Fibroblast of pulmonary artery (primary cell): ENCODE measurements around the gene HNRNPLL.

Source experiments
- DNase-seq: peaks from one replicate; pipeline ENCODE4 v3.0.0-alpha.2; 2010; ENCODE audit warnings: low read depth
- H3K4me3 ChIP-seq: replicated peaks from 2 replicates; pipeline ENCODE4 v1.5.1; 2011; ENCODE audit warnings: low read depth, mild to moderate bottlenecking, control low read depth, low read length, moderate library complexity
- CTCF ChIP-seq: IDR thresholded peaks from 2 replicates; pipeline ENCODE4 v1.5.1; 2011; ENCODE audit warnings: mild to moderate bottlenecking, control low read depth, low read length, inconsistent platforms; ENCODE audit errors: missing control alignments

HNRNPLL gene

GRCh38 chr2:38599706-38600105 is 3.0 kb downstream of the HNRNPLL start:
- no peak for TF ChIP-seq CTCF
- peak overlapping the region; percentile 70 for H3K4me3 ChIP-seq
- DNase-seq = peak; percentile 37

DNA sequence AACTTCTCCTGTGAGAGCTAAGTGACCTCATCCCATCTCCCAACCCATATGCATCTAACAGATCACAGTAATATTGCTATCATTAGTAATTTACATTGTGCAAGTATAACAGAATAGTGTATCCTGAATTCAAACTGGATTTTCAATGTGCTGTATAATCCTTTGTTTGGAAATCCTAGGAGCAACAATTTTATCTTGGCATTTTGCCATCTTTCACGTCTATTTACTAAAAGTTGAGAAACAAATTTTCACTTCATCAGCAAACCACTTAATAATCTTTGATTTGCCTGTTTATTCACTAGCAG is 3.8 kb downstream of the HNRNPLL start:
- peak overlapping the region; percentile 70 for H3K4me3 ChIP-seq
- DNase-seq = peak; percentile 41
- no peak for TF ChIP-seq CTCF

- no peak for DNase-seq
- no peak for TF ChIP-seq CTCF
- peak overlapping the region; percentile 70 for H3K4me3 ChIP-seq
Measured at GRCh38 chr2:38598200-38598990, 4.3 kb downstream of the HNRNPLL start.

DNA sequence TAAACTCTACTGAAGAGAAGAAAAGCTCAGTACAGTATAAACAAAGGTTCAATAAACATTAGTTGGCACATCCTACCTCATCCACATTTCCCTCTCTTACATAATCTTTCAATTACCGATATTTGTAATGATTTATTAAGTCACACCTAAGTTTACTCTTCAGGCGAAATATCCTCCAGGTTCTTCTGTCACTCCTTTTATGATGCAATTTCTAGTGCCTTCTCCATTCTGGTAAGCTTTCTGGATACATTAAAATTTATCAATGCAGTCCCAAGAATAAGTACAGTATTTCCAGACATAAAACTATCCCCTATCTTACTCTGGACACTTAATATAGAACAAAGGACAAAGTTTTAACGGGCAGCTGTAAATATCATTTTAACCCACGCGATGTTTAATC is 5.6 kb downstream of the HNRNPLL start:
- no peak for TF ChIP-seq CTCF
- DNase-seq = no peak
- no peak overlapping the region for H3K4me3 ChIP-seq

GRCh38 chr2:38596229-38596628 is 6.5 kb downstream of the HNRNPLL start:
- H3K4me3 ChIP-seq = no peak overlapping the region
- TF ChIP-seq CTCF = no peak
- no peak for DNase-seq

DNA sequence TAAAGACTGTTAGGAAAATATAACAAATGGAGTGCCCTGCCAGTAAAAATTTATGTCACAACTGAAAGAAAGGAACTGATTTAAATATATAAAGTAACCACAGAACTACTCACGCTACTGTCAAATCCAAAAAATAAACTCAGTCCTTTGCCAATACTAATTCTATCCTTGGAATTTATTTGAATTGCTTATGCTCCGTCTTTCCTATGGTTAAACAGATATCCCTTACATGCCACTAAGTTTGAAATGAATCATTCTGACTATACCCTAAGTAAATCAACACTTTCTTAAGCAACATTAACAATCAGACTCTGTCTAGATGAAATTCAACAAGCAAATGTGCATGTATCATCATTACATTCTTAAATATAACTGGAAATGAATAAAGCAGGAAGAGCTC is 9.8 kb downstream of the HNRNPLL start:
- no peak overlapping the region for H3K4me3 ChIP-seq
- no peak for DNase-seq
- TF ChIP-seq CTCF = no peak

DNA sequence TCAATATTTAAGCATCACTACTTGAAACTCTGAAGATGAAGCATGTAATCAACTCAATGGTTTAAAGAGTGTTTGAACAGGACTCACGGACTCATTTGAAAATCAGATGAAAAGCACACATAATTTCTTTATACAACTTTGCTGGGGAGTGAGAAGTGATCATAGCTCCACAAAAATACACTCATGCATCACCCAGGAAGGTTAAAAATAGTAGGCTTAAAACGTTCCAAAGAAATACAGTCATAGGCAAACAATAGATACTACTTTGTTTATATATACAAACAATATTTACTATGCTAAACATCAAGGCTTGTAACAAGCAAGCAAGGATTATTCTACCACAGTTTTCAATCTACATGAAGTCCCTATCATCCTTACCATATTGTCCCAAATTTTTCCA is 11.6 kb downstream of the HNRNPLL start:
- no peak overlapping the region for H3K4me3 ChIP-seq
- DNase-seq = no peak
- TF ChIP-seq CTCF = no peak
